ENCODE measurements around the gene PAK1.
"Not testable (repeated sequence)": the region's sequence is repeated elsewhere in the genome, so short reads cannot be mapped to it uniquely, and the experiment has no call there.

PAK1 gene

DNA sequence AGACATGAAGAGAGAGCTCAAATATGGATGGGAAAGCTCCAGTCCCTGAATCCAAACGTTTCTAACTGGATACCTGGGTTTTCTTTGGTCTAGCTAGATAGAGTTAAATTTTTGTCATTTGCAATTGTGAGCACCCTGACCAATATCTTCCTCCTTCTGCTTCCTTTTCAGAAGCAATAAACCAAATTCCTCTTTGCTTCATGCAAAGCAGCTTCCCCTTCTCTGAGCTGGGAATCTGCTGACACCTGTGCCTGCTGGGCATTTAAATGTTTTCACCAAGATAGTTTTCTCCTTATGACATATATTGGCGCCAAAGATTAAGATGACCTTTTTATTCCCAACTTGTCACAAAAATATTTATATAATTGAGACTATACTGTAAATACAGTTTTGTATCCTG is 27.9 kb upstream of the PAK1 start:
- no peak for TF ChIP-seq ZC3H10 (CRISPR knock-in tag; IDR thresholded peaks at IDR 0.05)
- TF ChIP-seq PATZ1 (CRISPR knock-in tag; IDR thresholded peaks at IDR 0.05; ENCODE audit: borderline replicate concordance) = no peak
- TF ChIP-seq, protein P1, sequence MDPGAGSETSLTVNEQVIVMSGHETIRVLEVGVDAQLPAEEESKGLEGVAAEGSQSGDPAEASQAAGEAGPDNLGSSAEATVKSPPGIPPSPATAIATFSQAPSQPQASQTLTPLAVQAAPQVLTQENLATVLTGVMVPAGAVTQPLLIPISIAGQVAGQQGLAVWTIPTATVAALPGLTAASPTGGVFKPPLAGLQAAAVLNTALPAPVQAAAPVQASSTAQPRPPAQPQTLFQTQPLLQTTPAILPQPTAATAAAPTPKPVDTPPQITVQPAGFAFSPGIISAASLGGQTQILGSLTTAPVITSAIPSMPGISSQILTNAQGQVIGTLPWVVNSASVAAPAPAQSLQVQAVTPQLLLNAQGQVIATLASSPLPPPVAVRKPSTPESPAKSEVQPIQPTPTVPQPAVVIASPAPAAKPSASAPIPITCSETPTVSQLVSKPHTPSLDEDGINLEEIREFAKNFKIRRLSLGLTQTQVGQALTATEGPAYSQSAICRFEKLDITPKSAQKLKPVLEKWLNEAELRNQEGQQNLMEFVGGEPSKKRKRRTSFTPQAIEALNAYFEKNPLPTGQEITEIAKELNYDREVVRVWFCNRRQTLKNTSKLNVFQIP (CRISPR knock-in tag; IDR thresholded peaks at IDR 0.05; ENCODE audit: borderline replicate concordance, low read depth) = no peak
- TF ChIP-seq ISL1 (CRISPR knock-in tag; IDR thresholded peaks at IDR 0.05) = no peak
- no peak for ATAC-seq

- no peak; the same call in 2 of the 3 replicates for ATAC-seq
- no peak for TF ChIP-seq CREB5 (CRISPR knock-in tag; IDR thresholded peaks at IDR 0.05; ENCODE audit: low read depth)
- peak; percentile 46 for TF ChIP-seq ISL1 (CRISPR knock-in tag; IDR thresholded peaks at IDR 0.05)
- TF ChIP-seq, protein P1 (CRISPR knock-in tag; IDR thresholded peaks at IDR 0.05; ENCODE audit: borderline replicate concordance, low read depth) = no peak
Observed at GRCh38 chr11:77497368-77497767, 23.5 kb upstream of the PAK1 start.

DNA sequence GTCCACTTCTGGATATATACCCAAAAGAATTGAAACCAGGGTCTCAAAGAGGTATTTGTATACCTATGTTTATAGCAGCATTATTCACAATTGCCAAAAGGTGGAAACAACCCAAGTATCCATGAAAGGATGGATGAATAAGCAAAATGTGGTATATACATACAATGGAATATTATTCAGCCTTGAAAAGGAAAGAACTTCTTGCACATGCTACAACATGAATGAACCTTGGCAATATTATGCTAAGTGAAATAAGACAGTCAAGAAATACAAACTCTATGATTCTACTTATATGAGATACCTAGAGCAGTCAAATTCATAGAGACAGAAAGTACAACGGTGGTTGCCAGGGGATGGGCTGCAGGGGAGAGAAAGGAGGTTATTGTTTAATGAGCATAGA is 21.6 kb upstream of the PAK1 start:
- no peak for TF ChIP-seq ZNF70 (CRISPR knock-in tag; IDR thresholded peaks at IDR 0.05)
- TF ChIP-seq ZC3H10 (CRISPR knock-in tag; IDR thresholded peaks at IDR 0.05) = no peak
- TF ChIP-seq ARNTL (CRISPR knock-in tag; IDR thresholded peaks at IDR 0.05; ENCODE audit: borderline replicate concordance, low read depth) = no peak
- no peak for TF ChIP-seq GLIS3 (CRISPR knock-in tag; IDR thresholded peaks at IDR 0.05)
- TF ChIP-seq RARB (CRISPR knock-in tag; IDR thresholded peaks at IDR 0.05) = no peak
- TF ChIP-seq ZNF565 (CRISPR knock-in tag; conservative IDR thresholded peaks at IDR 0.05; ENCODE audit: low read depth) = no peak
- TF ChIP-seq ZFP30 (CRISPR knock-in tag; IDR thresholded peaks at IDR 0.05) = no peak
- TF ChIP-seq, protein P2, sequence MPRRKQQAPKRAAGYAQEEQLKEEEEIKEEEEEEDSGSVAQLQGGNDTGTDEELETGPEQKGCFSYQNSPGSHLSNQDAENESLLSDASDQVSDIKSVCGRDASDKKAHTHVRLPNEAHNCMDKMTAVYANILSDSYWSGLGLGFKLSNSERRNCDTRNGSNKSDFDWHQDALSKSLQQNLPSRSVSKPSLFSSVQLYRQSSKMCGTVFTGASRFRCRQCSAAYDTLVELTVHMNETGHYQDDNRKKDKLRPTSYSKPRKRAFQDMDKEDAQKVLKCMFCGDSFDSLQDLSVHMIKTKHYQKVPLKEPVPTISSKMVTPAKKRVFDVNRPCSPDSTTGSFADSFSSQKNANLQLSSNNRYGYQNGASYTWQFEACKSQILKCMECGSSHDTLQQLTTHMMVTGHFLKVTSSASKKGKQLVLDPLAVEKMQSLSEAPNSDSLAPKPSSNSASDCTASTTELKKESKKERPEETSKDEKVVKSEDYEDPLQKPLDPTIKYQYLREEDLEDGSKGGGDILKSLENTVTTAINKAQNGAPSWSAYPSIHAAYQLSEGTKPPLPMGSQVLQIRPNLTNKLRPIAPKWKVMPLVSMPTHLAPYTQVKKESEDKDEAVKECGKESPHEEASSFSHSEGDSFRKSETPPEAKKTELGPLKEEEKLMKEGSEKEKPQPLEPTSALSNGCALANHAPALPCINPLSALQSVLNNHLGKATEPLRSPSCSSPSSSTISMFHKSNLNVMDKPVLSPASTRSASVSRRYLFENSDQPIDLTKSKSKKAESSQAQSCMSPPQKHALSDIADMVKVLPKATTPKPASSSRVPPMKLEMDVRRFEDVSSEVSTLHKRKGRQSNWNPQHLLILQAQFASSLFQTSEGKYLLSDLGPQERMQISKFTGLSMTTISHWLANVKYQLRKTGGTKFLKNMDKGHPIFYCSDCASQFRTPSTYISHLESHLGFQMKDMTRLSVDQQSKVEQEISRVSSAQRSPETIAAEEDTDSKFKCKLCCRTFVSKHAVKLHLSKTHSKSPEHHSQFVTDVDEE (CRISPR knock-in tag; IDR thresholded peaks at IDR 0.05) = no peak
- TF ChIP-seq CSDC2 (CRISPR knock-in tag; IDR thresholded peaks at IDR 0.05) = no peak
- no peak for TF ChIP-seq ZFP3 (CRISPR knock-in tag; IDR thresholded peaks at IDR 0.05)
- no peak for TF ChIP-seq ESRRG (CRISPR knock-in tag; IDR thresholded peaks at IDR 0.05)
- no peak for TF ChIP-seq ISL1 (CRISPR knock-in tag; IDR thresholded peaks at IDR 0.05)
- no peak for TF ChIP-seq BACH2 (CRISPR knock-in tag; IDR thresholded peaks at IDR 0.05; ENCODE audit: borderline replicate concordance)
- TF ChIP-seq CREB5 (CRISPR knock-in tag; IDR thresholded peaks at IDR 0.05; ENCODE audit: low read depth) = no peak
- TF ChIP-seq, protein P1 (CRISPR knock-in tag; IDR thresholded peaks at IDR 0.05; ENCODE audit: borderline replicate concordance, low read depth) = no peak
- no peak for TF ChIP-seq PPARA (CRISPR knock-in tag; IDR thresholded peaks at IDR 0.05; ENCODE audit: borderline replicate concordance)
- no peak for TF ChIP-seq ZNF8 (CRISPR knock-in tag; IDR thresholded peaks at IDR 0.05)
- no peak for ATAC-seq

DNA sequence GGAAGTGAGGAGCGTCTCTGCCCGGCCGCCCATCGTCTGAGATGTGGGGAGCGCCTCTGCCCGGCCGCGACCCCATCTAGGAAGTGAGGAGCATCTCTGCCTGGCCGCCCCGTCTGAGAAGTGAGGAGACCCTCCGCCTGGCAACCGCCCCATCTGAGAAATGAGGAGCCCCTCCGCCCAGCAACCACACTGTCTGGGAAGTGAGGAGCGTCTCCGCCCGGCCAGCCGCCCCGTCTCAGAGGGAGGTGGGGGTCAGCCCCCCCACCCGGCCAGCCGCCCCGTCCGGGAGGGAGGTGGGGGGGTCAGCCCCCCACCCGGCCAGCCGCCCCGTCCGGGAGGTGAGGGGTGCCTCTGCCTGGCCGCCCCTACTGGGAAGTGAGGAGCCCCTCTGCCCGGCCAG is 16.1 kb upstream of the PAK1 start:
- not testable (repeated sequence) for ATAC-seq

Data from SK-N-SH treated with all-trans-retinoic acid at 6 μM for 48 hours (cell line).